Germinal center (tissue), 1 donor: ENCODE data around the gene MIDN.
"Not testable (repeated sequence)": the region's sequence is repeated elsewhere in the genome, so short reads cannot be mapped to it uniquely, and the experiment has no call there.

Experiments used
- DNase-seq: peaks from one replicate; pipeline ENCODE4 v3.0.0; 2012; ENCODE audit warnings: mixed read lengths, low spot score

The MIDN gene

GRCh38 chr19:1246265-1247087, 1.9 kb upstream of the MIDN start:
- not testable (repeated sequence) for DNase-seq

GRCh38 chr19:1247748-1248138, 640 bp upstream of the MIDN start:
- DNase-seq, result no peak

GRCh38 chr19:1248786-1249297, 459 bp downstream of the MIDN start:
- peak; percentile 74 for DNase-seq

GRCh38 chr19:1249298-1249989, 1.1 kb downstream of the MIDN start:
- DNase-seq, result peak; percentile 95

GRCh38 chr19:1249990-1250436, 1.6 kb downstream of the MIDN start:
- DNase-seq, result no peak

- DNase-seq, result peak; percentile 57
These were observed 2.3 kb downstream of the MIDN start for GRCh38 chr19:1250437-1251260.

GRCh38 chr19:1251330-1252220, 3.2 kb downstream of the MIDN start:
- DNase-seq, result peak; percentile 38

- DNase-seq, result peak; percentile 44
These were observed 3.9 kb downstream of the MIDN start for GRCh38 chr19:1252221-1252820.

GRCh38 chr19:1252821-1253513, 4.6 kb downstream of the MIDN start:
- peak; percentile 76 for DNase-seq

- DNase-seq, result no peak
These were observed 5.2 kb downstream of the MIDN start for GRCh38 chr19:1253514-1254080.

- DNase-seq, result no peak
These were observed 5.7 kb downstream of the MIDN start for GRCh38 chr19:1254081-1254527.

- no peak for DNase-seq
These were observed 6.3 kb downstream of the MIDN start for GRCh38 chr19:1254530-1255185.

GRCh38 chr19:1255186-1256161, 7.1 kb downstream of the MIDN start:
- DNase-seq, result no peak

- no peak for DNase-seq
These were observed 8.5 kb downstream of the MIDN start for GRCh38 chr19:1256646-1257474.

GRCh38 chr19:1257475-1258162, 9.2 kb downstream of the MIDN start:
- no peak for DNase-seq

GRCh38 chr19:1258163-1258492, 9.7 kb downstream of the MIDN start:
- DNase-seq, result no peak
